Measurements from ENCODE around the gene TSPAN4. TPM values are rescaled to one million over a fixed set of nuclear protein-coding genes. Genes with fewer than 3 reads are reported as not detected.

Gene TSPAN4
- total and polyA plus RNA-seq, 2 of the 13 experiments (the other 11 are each of a cell fraction or from before 2014, with no cell fraction given), result 31.7 to 68.3 TPM

GRCh38 chr11:843818-844692 is 1.4 kb downstream of the TSPAN4 start (continued):
- no peak for TF ChIP-seq HNRNPUL1 (IDR thresholded peaks at IDR 0.05; ENCODE audit: low read depth, low read length)
- no peak for TF ChIP-seq MIXL1 (CRISPR knock-in tag; IDR thresholded peaks at IDR 0.05)
- peak; percentile 57; the same call in 1 of the 2 replicates for TF ChIP-seq ZMYM3 (CRISPR knock-in tag; IDR thresholded peaks at IDR 0.05)
- TF ChIP-seq ZSCAN31 (CRISPR knock-in tag; IDR thresholded peaks at IDR 0.05; ENCODE audit: low read depth), result 0 out of 2 replicates have a peak, but pooled peaks have one; percentile 21
- no peak for TF ChIP-seq ELF4 (CRISPR knock-in tag; IDR thresholded peaks at IDR 0.05; ENCODE audit: borderline replicate concordance)
- peak; percentile 64; the same call in 1 of the 2 replicates for TF ChIP-seq ZNF607 (CRISPR knock-in tag; IDR thresholded peaks at IDR 0.05; ENCODE audit: borderline replicate concordance)
- TF ChIP-seq, protein P1, sequence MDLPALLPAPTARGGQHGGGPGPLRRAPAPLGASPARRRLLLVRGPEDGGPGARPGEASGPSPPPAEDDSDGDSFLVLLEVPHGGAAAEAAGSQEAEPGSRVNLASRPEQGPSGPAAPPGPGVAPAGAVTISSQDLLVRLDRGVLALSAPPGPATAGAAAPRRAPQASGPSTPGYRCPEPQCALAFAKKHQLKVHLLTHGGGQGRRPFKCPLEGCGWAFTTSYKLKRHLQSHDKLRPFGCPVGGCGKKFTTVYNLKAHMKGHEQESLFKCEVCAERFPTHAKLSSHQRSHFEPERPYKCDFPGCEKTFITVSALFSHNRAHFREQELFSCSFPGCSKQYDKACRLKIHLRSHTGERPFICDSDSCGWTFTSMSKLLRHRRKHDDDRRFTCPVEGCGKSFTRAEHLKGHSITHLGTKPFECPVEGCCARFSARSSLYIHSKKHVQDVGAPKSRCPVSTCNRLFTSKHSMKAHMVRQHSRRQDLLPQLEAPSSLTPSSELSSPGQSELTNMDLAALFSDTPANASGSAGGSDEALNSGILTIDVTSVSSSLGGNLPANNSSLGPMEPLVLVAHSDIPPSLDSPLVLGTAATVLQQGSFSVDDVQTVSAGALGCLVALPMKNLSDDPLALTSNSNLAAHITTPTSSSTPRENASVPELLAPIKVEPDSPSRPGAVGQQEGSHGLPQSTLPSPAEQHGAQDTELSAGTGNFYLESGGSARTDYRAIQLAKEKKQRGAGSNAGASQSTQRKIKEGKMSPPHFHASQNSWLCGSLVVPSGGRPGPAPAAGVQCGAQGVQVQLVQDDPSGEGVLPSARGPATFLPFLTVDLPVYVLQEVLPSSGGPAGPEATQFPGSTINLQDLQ (CRISPR knock-in tag; IDR thresholded peaks at IDR 0.05), result peak; percentile 64; the same call in 1 of the 2 replicates
- TF ChIP-seq ESRRA (CRISPR knock-in tag; IDR thresholded peaks at IDR 0.05; ENCODE audit: low read depth), result no peak
- TF ChIP-seq ZBTB42 (CRISPR knock-in tag; IDR thresholded peaks at IDR 0.05), result no peak
- no peak for TF ChIP-seq PLRG1 (conservative IDR thresholded peaks at IDR 0.05)
- no peak; the same call in 1 of the 2 replicates for TF ChIP-seq TIGD3 (CRISPR knock-in tag; IDR thresholded peaks at IDR 0.05; ENCODE audit: borderline replicate concordance)
- TF ChIP-seq KDM2A (CRISPR knock-in tag; IDR thresholded peaks at IDR 0.05; ENCODE audit: borderline replicate concordance, low read depth), result 0 out of 2 replicates have a peak, but pooled peaks have one; percentile 53
- TF ChIP-seq PCBP1 (IDR thresholded peaks at IDR 0.05; ENCODE audit: borderline replicate concordance, low read depth, low read length), result no peak; the same call in 1 of the 2 replicates
- TF ChIP-seq, protein P2, sequence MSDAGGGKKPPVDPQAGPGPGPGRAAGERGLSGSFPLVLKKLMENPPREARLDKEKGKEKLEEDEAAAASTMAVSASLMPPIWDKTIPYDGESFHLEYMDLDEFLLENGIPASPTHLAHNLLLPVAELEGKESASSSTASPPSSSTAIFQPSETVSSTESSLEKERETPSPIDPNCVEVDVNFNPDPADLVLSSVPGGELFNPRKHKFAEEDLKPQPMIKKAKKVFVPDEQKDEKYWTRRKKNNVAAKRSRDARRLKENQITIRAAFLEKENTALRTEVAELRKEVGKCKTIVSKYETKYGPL (CRISPR knock-in tag; IDR thresholded peaks at IDR 0.05), result no peak
- TF ChIP-seq MEF2D (CRISPR knock-in tag; IDR thresholded peaks at IDR 0.05), result peak; percentile 49; the same call in 1 of the 2 replicates
- TF ChIP-seq NR2F1 (CRISPR knock-in tag; IDR thresholded peaks at IDR 0.05), result peak; percentile 25 to 54; a peak in 2 of 4 replicates
- TF ChIP-seq ZBTB3 (CRISPR knock-in tag; IDR thresholded peaks at IDR 0.05; ENCODE audit: borderline replicate concordance, low read depth), result no peak
- TF ChIP-seq PHF8 (CRISPR knock-in tag; IDR thresholded peaks at IDR 0.05), result peak; percentile 31; the same call in 1 of the 2 replicates
- TF ChIP-seq, protein P3, sequence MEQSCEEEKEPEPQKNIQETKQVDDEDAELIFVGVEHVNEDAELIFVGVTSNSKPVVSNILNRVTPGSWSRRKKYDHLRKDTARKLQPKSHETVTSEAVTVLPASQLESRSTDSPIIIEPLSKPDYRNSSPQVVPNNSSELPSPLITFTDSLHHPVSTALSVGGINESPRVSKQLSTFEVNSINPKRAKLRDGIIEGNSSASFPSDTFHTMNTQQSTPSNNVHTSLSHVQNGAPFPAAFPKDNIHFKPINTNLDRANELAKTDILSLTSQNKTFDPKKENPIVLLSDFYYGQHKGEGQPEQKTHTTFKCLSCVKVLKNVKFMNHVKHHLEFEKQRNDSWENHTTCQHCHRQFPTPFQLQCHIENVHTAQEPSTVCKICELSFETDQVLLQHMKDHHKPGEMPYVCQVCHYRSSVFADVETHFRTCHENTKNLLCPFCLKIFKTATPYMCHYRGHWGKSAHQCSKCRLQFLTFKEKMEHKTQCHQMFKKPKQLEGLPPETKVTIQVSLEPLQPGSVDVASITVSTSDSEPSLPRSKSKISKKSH (CRISPR knock-in tag; IDR thresholded peaks at IDR 0.05; ENCODE audit: borderline replicate concordance), result no peak
- TF ChIP-seq ZNF160 (CRISPR knock-in tag; IDR thresholded peaks at IDR 0.05), result 0 out of 2 replicates have a peak, but pooled peaks have one; percentile 37
- TF ChIP-seq ZKSCAN5 (CRISPR knock-in tag; IDR thresholded peaks at IDR 0.05), result no peak
- TF ChIP-seq FOXK1 (CRISPR knock-in tag; IDR thresholded peaks at IDR 0.05; ENCODE audit: borderline replicate concordance, low read depth), result no peak
- TF ChIP-seq MED13 (CRISPR knock-in tag; IDR thresholded peaks at IDR 0.05), result no peak
